Measurements from ENCODE around the gene IZUMO4. TPM values are rescaled to one million over a fixed set of nuclear protein-coding genes. Genes with fewer than 3 reads are reported as not detected.

The IZUMO4 gene
- total RNA-seq, 4 donors from 2014 or later = 0.93 to 1.4 TPM; not detected in 2

DNA sequence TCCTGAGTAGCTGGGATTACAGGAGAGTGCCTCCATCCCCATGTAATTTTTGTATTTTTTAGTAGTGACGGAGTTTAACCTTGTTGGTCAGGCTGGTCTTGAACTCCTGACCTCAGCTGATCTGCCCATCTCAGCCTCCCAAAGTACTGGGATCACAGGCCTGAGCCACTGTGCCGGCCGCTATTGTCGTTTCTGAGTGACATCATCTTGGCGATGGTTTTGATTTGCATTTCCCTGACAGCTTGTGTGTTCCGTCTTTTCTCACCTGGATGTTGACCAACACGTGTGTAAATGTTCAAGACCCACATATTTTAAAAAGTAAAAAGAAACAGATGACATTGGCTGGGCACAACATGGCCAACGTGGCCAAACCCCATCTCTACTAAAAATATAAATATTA is 32.9 kb upstream of the IZUMO4 start:
- Histone ChIP-seq H3K4me1 (peaks cover 39 to 43% of the 10 kb centered on the region in 2 donors), H3K36me3 (no peaks in the 10 kb centered on the region), H3K27me3 (no peaks in the 10 kb centered on the region), H3K4me3 (peak overlapping the region; percentile 36 to 53 (median 47)), H3K27ac (peak overlapping the region; percentile 95 to 100 (median 98)), H3K9me3 (no peaks in the 10 kb centered on the region)
- in situ Hi-C loops (cut with MboI; ENCODE audit: low sequenced_read_pairs in 4 of 4) = loop anchor here in 1 of 4 donors (10.0 kb wide), 1 partner anchor 129 kb away; no protein-coding TSS in a partner anchor
- TF ChIP-seq CTCF (IDR thresholded peaks at IDR 0.05 in 4 of 5, conservative IDR thresholded peaks at IDR 0.05 in 1 of 5) = no peak
- no peak for TF ChIP-seq POLR2A (IDR thresholded peaks at IDR 0.05)
- ATAC-seq (no peak), DNase-seq (no peak)
- intact Hi-C loops (cut with DNase I; ENCODE audit: low total_unique reads) = loop anchor here (2.0 to 10.0 kb wide), 6 partner anchors 13 to 1311 kb away; partner anchors contain the start of genes GPX4, MIDN and MKNK2

DNA sequence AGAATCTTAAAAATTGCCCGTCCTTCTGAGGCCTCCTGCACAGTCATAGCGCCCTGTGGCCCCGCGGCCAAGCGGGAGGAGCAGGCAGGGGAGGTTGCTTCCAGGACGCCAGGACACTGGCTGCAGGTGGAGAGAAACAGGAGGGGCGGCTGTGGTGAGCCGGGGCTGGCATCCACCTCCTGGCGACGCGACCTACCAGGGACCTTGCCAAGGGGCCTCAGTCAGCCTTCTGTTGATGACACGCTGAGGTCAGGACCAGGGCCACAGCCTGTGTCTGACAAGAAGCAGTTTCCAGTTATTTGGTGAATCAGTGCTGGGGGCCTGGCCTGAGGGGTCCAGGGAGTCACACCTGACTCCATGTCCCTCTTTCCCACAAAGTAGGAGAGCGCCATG is 32.3 kb upstream of the IZUMO4 start:
- ATAC-seq = peak in 1 of 2 donors; percentile 15
- Histone ChIP-seq H3K4me3 (peak overlapping the region; percentile 36 to 53 (median 47)), H3K4me1 (peaks cover 33 to 37% of the 10 kb centered on the region in 2 donors), H3K9me3 (no peaks in the 10 kb centered on the region), H3K27me3 (no peaks in the 10 kb centered on the region), H3K36me3 (no peaks in the 10 kb centered on the region), H3K27ac (peak overlapping the region; percentile 95 to 100 (median 98))
- DNase-seq = peak in 1 of 2 donors; percentile 86
- intact Hi-C loops (cut with DNase I; ENCODE audit: low total_unique reads) (loop anchor here (2.0 to 10.0 kb wide), 6 partner anchors 14 to 1310 kb away; partner anchors contain the start of genes GPX4, MIDN and MKNK2), in situ Hi-C loops (cut with MboI; ENCODE audit: low sequenced_read_pairs in 4 of 4) (loop anchor here in 1 of 4 donors (10.0 kb wide), 1 partner anchor 130 kb away; no protein-coding TSS in a partner anchor)
- TF ChIP-seq POLR2A (IDR thresholded peaks at IDR 0.05) = no peak
- no peak for TF ChIP-seq CTCF (IDR thresholded peaks at IDR 0.05 in 4 of 5, conservative IDR thresholded peaks at IDR 0.05 in 1 of 5)

DNA sequence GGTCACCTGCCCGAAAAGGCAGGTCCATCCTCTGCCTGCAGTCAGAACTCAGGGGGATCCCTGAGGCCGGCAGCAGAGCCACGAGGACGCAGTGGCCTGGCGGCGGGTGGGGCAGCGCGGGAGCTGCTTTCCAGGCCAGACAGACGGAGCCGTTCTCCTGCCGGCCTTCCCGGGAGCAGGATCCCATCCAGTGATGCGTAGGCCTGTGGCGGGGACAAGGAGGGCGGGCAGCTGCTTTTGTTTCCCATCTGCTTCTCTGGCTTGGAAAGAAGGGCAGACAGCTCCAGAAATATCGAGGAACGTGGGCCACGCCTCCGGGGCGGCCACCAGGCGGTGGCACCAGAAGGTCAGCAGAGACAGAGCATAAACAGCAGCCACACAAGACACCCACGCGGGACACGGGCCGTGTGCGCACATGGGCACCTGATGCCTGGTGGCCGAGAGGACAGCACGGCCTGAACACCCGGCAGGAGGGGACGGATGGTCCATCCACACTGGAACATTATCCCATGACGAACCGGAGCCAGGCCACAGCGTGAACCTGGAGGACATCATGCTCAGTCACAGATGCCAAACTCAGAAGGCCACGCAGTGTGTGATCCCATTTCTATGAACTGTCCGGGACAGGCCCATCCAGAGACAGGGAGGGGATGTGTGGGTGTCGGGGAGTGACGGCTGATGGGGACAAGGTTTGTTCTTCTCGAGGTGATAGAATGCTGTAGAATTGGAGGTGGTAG is 31.8 kb upstream of the IZUMO4 start:
- Histone ChIP-seq H3K36me3 (no peaks in the 10 kb centered on the region), H3K27ac (peak overlapping the region; percentile 95 to 100 (median 98)), H3K9me3 (no peaks in the 10 kb centered on the region), H3K27me3 (no peaks in the 10 kb centered on the region), H3K4me3 (peak overlapping the region; percentile 36 to 53 (median 47)), H3K4me1 (peaks cover 27 to 32% of the 10 kb centered on the region in 2 donors)
- TF ChIP-seq POLR2A (IDR thresholded peaks at IDR 0.05) (peak; percentile 90 to 96), CTCF (IDR thresholded peaks at IDR 0.05 in 4 of 5, conservative IDR thresholded peaks at IDR 0.05 in 1 of 5) (peak in 2 of 5 experiments; percentile 19 to 74)
- intact Hi-C loops (cut with DNase I; ENCODE audit: low total_unique reads) (loop anchor here (2.0 to 10.0 kb wide), 6 partner anchors 14 to 1310 kb away; partner anchors contain the start of genes GPX4, MIDN and MKNK2), in situ Hi-C loops (cut with MboI; ENCODE audit: low sequenced_read_pairs in 4 of 4) (loop anchor here (5.0 to 10.0 kb wide), 3 partner anchors 38 to 130 kb away; no protein-coding TSS in a partner anchor)
- DNase-seq = peak; percentile 95 to 98
- peak; percentile 59 to 60 for ATAC-seq

DNA sequence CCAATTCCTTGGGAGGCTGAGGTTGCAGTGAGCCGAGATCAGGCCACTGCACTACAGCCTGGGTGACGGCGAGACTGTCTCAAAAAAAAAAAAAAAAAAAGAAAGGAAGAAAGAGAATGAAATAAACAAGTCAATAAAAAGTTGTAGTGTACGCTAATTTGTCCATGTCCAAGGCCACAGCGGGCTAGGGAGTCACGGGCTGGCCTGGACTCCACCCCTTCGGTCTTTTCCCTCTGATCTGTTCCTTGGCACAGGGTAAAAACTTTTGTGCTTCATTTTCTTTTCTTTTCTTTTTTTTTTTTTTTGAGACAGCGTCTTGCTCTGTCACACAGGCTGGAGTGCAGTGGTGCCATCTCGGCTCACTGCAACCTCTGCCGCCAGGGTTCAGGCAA is 26.3 kb upstream of the IZUMO4 start:
- no peak overlapping the region for H3K4me3 ChIP-seq
- no peak for DNase-seq
- H3K27me3 ChIP-seq = no peaks in the 10 kb centered on the region
- ATAC-seq = no peak
- H3K36me3 ChIP-seq = peaks cover 0 to 44% of the 10 kb centered on the region in 2 donors
- peak overlapping the region in 1 of 4 donors; percentile 48 for H3K27ac ChIP-seq
- no peaks in the 10 kb centered on the region for H3K9me3 ChIP-seq
- in situ Hi-C loops (cut with MboI; ENCODE audit: low sequenced_read_pairs in 4 of 4) (loop anchor here in 1 of 4 donors (10.0 kb wide), 1 partner anchor 136 kb away; no protein-coding TSS in a partner anchor), intact Hi-C loops (cut with DNase I; ENCODE audit: low total_unique reads) (no loop called here)
- no peak for TF ChIP-seq POLR2A (IDR thresholded peaks at IDR 0.05)
- no peak for TF ChIP-seq CTCF (IDR thresholded peaks at IDR 0.05 in 4 of 5, conservative IDR thresholded peaks at IDR 0.05 in 1 of 5)
- peaks cover 0 to 2% of the 10 kb centered on the region in 2 donors for H3K4me1 ChIP-seq

All from gastrocnemius medialis (tissue), 4 donors.